K562 (cell line): ENCODE results near the gene CDC25B. TPM values are rescaled to one million over a fixed set of nuclear protein-coding genes. Genes with fewer than 3 reads are reported as not detected.

Experiments used
- BRD9 ChIP-seq: fragments of 450-650 bp; IDR thresholded peaks from 2 replicates; pipeline ENCODE4 v1.6.1; 2018; ENCODE audit warnings: low read depth; ENCODE audit not compliant: partially characterized antibody
- CXXC5 ChIP-seq: fragments of 250-450 bp; sonication (Bioruptor Pico); IDR thresholded peaks from 2 replicates; pipeline ENCODE4 v1.8.0; 2022; ENCODE audit warnings: inconsistent platforms, mild to moderate bottlenecking, moderate library complexity
- E2F6 ChIP-seq, 2 experiments: IDR thresholded peaks; 2 replicates each; pipeline ENCODE4 v1.6.1; 2011; ENCODE audit warnings: borderline replicate concordance in 1 of 2, control low read depth in 1 of 2, low read depth in 1 of 2, low read length in 1 of 2, mild to moderate bottlenecking in 1 of 2, mixed read lengths in 1 of 2, moderate library complexity in 1 of 2; ENCODE audit not compliant: insufficient read depth in 1 of 2, insufficient read length in 1 of 2, poor library complexity in 1 of 2, severe bottlenecking in 1 of 2; ENCODE audit errors: extremely low read depth in 1 of 2
- ELF1 ChIP-seq: fragments of 200-800 bp; sonication (Bioruptor generic); IDR thresholded peaks from 2 replicates; pipeline ENCODE4 v1.6.1; 2016; ENCODE audit warnings: missing genetic modification characterization, missing compliant biosample characterization
- GATAD2B ChIP-seq: fragments of 450-650 bp; IDR thresholded peaks from 2 replicates; pipeline ENCODE4 v1.6.1; 2017; ENCODE audit warnings: mild to moderate bottlenecking, borderline replicate concordance
- KLF16 ChIP-seq: IDR thresholded peaks from 2 replicates; pipeline ENCODE4 v1.6.1; 2016; ENCODE audit warnings: antibody characterized with exemption
- RREB1 ChIP-seq: fragments of 250-450 bp; sonication (Bioruptor Pico); IDR thresholded peaks from 2 replicates; pipeline ENCODE4 v1.4.0; 2020
- SIX5 ChIP-seq, 2 experiments: IDR thresholded peaks; 2 replicates each; pipeline ENCODE4 v1.6.1; 2011; ENCODE audit warnings: low read length in 2 of 2, borderline replicate concordance in 1 of 2, low read depth in 1 of 2, mild to moderate bottlenecking in 1 of 2, moderate library complexity in 1 of 2; ENCODE audit not compliant: insufficient read depth in 1 of 2
- TEAD1 ChIP-seq, 2 experiments: fragments of 450-650 bp in 1 of 2; sonication (generic) in 1 of 2; formaldehyde crosslinking; IDR thresholded peaks; 2 replicates each; pipeline versions ENCODE4 v1.4.0 to v1.8.0; 2020 to 2022; ENCODE audit warnings: mild to moderate bottlenecking in 2 of 2, missing genetic modification reagents in 1 of 2
- ZBTB26 ChIP-seq: fragments of 450-650 bp; formaldehyde crosslinking; IDR thresholded peaks from 2 replicates; pipeline ENCODE4 v1.4.0; 2022; ENCODE audit warnings: missing genetic modification characterization
- ZNF134 ChIP-seq: fragments of 250-450 bp; sonication (Bioruptor Pico); conservative IDR thresholded peaks from 2 replicates; pipeline ENCODE4 v1.4.0; 2020
- ZNF592 ChIP-seq: fragments of 450-650 bp; IDR thresholded peaks from 2 replicates; pipeline ENCODE4 v1.6.1; 2017; ENCODE audit warnings: antibody characterized with exemption, mild to moderate bottlenecking
- ZNF75A ChIP-seq: fragments of 450-650 bp; formaldehyde crosslinking; IDR thresholded peaks from 2 replicates; pipeline ENCODE4 v1.4.0; 2020; ENCODE audit warnings: mild to moderate bottlenecking
- polyA plus RNA-seq, 8 experiments: library from polyadenylated mRNA; depleted of rRNA in 4 of 8; stranded (reverse) in 5 of 8; unstranded in 3 of 8; fragments of >200 nt; fragmentation: Nextera tagmentation in 2 of 8; fragmentation: Illumina TruSeq in 1 of 8; extraction: Ambion mirVana in 2 of 8; extraction: Trizol in 1 of 8; gene quantifications; 2 replicates each; pipeline versions ENCODE4 v1.2.1 to v1.2.3, GENCODE V29; 2011 to 2014; ENCODE audit warnings: inconsistent platforms in 1 of 8, missing spikeins in 1 of 8
- total RNA-seq, 7 experiments: library from RNA; depleted of rRNA in 6 of 7; stranded (reverse); fragments of >200 nt in 6 of 7; fragmentation: Illumina TruSeq in 2 of 7; extraction: Trizol in 2 of 7; gene quantifications; 2 replicates each; pipeline versions ENCODE4 v1.2.1 to v1.2.3, GENCODE V29; 2011 to 2021; ENCODE audit warnings: low replicate concordance in 1 of 7

CDC25B gene
- total and polyA plus RNA-seq, 9 of the 15 experiments (the other 6 are each of a cell fraction or from before 2014, with no cell fraction given), result 2.3 to 35.7 (median 9.5) TPM

GRCh38 chr20:3820048-3820900, 24.2 kb downstream of the CDC25B start, which contains the start of gene AP5S1 (continued):
- peak in 1 of 2 experiments; percentile 73; a peak in 1 of 4 replicates for TF ChIP-seq TEAD1 (CRISPR knock-in tag; IDR thresholded peaks at IDR 0.05)
- peak; percentile 10 to 37 for TF ChIP-seq E2F6 (IDR thresholded peaks at IDR 0.05; ENCODE audit: borderline replicate concordance in 1 of 2, extremely low read depth in 1 of 2, insufficient read depth in 1 of 2, insufficient read length in 1 of 2, low read depth in 1 of 2, low read length in 1 of 2, poor library complexity in 1 of 2, severe bottlenecking in 1 of 2)
- 0 out of 2 replicates have a peak, but pooled peaks have one; percentile 39 for TF ChIP-seq ZBTB26
- TF ChIP-seq SIX5 (IDR thresholded peaks at IDR 0.05; ENCODE audit: borderline replicate concordance in 1 of 2, insufficient read depth in 1 of 2, low read depth in 1 of 2, low read length in 2 of 2), result peak; percentile 66 to 67; a peak in 3 of 4 replicates
- no peak for TF ChIP-seq KLF16
- TF ChIP-seq BRD9, result no peak
- peak; percentile 61; the same call in 1 of the 2 replicates for TF ChIP-seq ZNF592
- TF ChIP-seq GATAD2B, result 0 out of 2 replicates have a peak, but pooled peaks have one; percentile 55
- 0 out of 2 replicates have a peak, but pooled peaks have one; percentile 62 for TF ChIP-seq RREB1 (CRISPR knock-in tag)
- TF ChIP-seq CXXC5 (CRISPR knock-in tag), result peak; percentile 90
- peak; percentile 42; the same call in 1 of the 2 replicates for TF ChIP-seq ELF1 (tag)
- no peak for TF ChIP-seq ZNF75A
- no peak for TF ChIP-seq ZNF134 (CRISPR knock-in tag)
